ENCODE results near the gene PEAK3. TPM values are rescaled to one million over a fixed set of nuclear protein-coding genes. Genes with fewer than 3 reads are reported as not detected.

Gene PEAK3
- total RNA-seq, 2 experiments from 2014 or later: 0.54 TPM; not detected in 1

DNA sequence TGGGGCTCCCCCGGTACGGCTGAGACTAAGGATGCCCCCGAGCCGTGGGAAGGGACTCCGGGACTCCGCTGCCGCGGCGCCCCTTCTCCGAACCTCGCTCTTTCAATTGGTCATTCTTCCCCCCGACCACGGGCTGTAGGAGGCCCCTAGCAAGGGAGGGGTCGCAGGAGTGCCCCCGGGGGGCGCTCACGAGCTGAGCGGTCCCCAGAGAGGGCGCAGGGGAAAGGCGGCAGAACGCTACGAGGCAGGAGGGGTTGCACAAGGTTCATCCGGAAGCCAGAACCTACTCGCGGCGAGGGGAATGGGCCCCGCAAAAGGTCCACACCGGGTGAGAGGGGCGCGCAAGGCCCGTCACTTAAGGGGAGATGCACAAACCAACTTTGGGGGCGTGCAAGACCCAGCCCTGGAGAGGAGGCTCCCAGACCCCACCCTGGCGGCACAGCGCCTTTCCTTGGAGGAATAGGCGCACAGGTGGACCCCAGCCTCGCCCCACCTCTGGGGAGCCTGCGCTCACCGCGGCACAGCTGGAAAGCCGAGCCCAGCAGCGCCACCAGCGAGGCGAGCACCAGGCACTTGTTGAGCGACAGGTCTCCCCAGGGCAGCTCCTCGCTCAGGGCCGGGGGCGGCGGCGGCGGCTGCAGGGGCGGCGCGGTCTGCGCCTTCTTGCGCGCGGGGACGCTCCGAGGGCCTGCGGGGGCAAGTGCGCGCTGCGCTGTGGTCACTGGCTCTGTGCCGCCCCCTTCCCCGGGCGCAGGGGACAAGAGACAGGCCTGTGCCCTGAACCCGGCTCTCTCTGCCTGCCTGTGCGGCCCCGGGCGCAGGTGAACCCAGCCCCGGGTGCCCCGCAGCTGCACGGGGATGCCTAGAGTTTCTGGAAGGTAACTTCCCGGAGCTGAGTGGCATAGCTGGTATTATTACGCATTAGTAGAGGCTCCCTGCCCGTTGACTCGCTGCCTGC is 28.6 kb downstream of the PEAK3 start:
- Mint-ChIP-seq H3K4me3 (peak overlapping the region; percentile 24), H3K36me3 (no peaks in the 10 kb centered on the region), H3K4me1 (peaks cover 16% of the 10 kb centered on the region), H3K27ac (no peak overlapping the region), H3K27me3 (peaks cover 24% of the 10 kb centered on the region), H3K9me3 (ENCODE audit: low read depth) (no peaks in the 10 kb centered on the region)
- CTCF ChIA-PET: interaction anchor here (0.6 to 5.5 kb wide), 7 partner anchors 9 to 90 kb away, joined by 3 to 39 read pairs (median 5); partner anchors contain the start of genes DOT1L, PLEKHJ1 and SF3A2
- ATAC-seq (peak; percentile 10), DNase-seq (peak; percentile 55)

DNA sequence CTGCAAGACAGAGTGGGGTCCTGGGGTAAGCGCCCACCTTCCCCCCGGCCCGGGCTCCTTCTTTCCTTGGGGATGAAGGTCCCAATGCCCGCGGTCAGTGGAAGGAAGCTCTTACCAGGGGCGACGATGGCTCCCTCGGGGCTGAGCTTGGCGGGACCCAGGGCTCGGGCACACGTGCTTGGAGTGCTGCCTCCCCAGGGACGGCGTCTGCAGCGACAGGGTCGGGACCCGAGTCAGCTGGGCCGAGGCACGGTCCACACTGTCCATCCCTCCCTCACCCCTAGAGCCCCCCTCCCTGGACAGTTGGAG is 29.2 kb downstream of the PEAK3 start:
- Mint-ChIP-seq H3K4me3 (no peak overlapping the region), H3K4me1 (peaks cover 10% of the 10 kb centered on the region), H3K9me3 (ENCODE audit: low read depth) (no peaks in the 10 kb centered on the region), H3K27me3 (peaks cover 24% of the 10 kb centered on the region), H3K36me3 (no peaks in the 10 kb centered on the region), H3K27ac (no peak overlapping the region)
- CTCF ChIA-PET: interaction anchor here (0.6 to 5.5 kb wide), 7 partner anchors 9 to 89 kb away, joined by 3 to 39 read pairs (median 5); partner anchors contain the start of genes DOT1L, PLEKHJ1 and SF3A2
- ATAC-seq (no peak), DNase-seq (no peak)

DNA sequence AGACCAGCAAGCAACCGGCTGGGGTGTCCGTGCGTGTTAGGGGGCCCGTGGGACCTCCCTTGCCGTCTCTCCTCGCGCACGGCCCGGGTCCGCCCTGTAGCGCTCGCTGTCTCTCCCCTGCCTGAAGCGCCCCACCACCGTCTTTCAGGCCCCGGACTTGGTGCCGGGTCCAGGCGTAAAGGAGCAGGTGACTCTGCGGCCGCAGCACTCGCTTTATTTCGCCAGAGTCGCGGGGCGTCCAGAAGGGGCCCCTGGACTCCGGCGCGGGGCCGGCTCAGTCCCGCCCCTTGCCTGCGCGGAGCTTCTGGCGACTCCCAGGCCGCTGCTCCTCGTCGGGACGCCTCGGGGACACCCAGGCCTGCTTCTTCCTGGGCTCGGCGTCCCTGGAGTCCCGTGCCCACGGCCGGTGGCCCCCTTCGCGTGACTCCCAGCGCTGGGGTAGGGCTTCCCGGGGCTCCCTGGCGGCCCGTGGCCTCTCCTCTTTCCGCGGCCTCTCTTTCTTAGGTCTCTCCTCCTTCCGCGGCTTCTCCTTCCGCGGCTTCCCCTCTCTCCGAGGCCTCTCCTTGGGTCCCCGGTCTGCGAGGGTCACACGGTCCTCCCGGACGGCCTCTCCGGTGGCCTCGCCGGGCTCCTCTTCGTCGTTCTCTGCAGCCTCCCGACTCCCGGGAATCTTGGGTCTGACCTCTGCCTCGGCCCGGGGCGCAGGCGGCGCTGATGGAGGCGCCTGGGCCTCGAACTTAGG is 29.7 kb downstream of the PEAK3 start:
- DNase-seq: no peak
- no peak overlapping the region for H3K27ac Mint-ChIP-seq
- no peaks in the 10 kb centered on the region for H3K36me3 Mint-ChIP-seq
- peaks cover 8% of the 10 kb centered on the region for H3K4me1 Mint-ChIP-seq
- H3K9me3 Mint-ChIP-seq (ENCODE audit: low read depth): no peaks in the 10 kb centered on the region
- no peak for ATAC-seq
- no peak overlapping the region for H3K4me3 Mint-ChIP-seq
- H3K27me3 Mint-ChIP-seq: peaks cover 24% of the 10 kb centered on the region
- CTCF ChIA-PET: interaction anchor here (0.9 to 5.5 kb wide), 5 partner anchors 8 to 89 kb away, joined by 3 to 39 read pairs (median 3); partner anchors contain the start of genes DOT1L and SF3A2

DNA sequence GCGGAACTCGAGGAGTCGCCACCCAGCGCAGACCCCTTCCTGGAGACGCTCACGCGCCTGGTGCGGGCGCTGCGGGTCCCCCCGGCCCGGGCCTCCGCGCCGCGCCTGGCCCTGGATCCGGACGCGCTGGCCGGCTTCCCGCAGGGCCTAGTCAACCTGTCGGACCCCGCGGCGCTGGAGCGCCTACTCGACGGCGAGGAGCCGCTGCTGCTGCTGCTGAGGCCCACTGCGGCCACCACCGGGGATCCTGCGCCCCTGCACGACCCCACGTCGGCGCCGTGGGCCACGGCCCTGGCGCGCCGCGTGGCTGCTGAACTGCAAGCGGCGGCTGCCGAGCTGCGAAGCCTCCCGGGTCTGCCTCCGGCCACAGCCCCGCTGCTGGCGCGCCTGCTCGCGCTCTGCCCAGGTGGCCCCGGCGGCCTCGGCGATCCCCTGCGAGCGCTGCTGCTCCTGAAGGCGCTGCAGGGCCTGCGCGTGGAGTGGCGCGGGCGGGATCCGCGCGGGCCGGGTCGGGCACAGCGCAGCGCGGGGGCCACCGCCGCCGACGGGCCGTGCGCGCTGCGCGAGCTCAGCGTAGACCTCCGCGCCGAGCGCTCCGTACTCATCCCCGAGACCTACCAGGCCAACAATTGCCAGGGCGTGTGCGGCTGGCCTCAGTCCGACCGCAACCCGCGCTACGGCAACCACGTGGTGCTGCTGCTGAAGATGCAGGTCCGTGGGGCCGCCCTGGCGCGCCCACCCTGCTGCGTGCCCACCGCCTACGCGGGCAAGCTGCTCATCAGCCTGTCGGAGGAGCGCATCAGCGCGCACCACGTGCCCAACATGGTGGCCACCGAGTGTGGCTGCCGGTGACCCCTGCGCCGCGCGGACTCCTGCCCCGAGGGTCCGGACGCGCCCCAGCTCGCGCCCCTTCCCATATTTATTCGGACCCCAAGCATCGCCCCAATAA is 30.6 kb downstream of the PEAK3 start:
- no peaks in the 10 kb centered on the region for H3K36me3 Mint-ChIP-seq
- no peaks in the 10 kb centered on the region for H3K9me3 Mint-ChIP-seq (ENCODE audit: low read depth)
- H3K4me1 Mint-ChIP-seq: peaks cover 6% of the 10 kb centered on the region
- H3K27me3 Mint-ChIP-seq: peaks cover 24% of the 10 kb centered on the region
- CTCF ChIA-PET: interaction anchor here (0.9 to 5.5 kb wide), 4 partner anchors 9 to 21 kb away, joined by 3 to 39 read pairs (median 8); partner anchors contain the start of gene SF3A2
- H3K27ac Mint-ChIP-seq: no peak overlapping the region
- no peak overlapping the region for H3K4me3 Mint-ChIP-seq
- DNase-seq (no peak), ATAC-seq (peak; percentile 21)

DNA sequence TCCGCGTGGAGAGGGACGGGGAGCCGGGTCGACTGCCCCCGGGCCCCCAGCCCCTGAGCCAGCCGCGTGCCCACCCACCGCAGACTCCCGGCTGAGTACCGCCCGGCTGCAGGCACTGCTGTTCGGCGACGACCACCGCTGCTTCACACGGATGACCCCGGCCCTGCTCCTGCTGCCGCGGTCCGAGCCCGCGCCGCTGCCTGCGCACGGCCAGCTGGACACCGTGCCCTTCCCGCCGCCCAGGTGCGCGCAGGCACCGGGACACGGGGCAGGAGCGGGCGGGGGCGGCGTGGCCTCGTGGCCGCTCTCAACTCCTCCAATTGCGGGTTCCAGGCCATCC is 31.2 kb downstream of the PEAK3 start:
- no peak for DNase-seq
- Mint-ChIP-seq H3K9me3 (ENCODE audit: low read depth) (no peaks in the 10 kb centered on the region), H3K27ac (no peak overlapping the region), H3K36me3 (peaks cover 2% of the 10 kb centered on the region), H3K27me3 (peaks cover 24% of the 10 kb centered on the region), H3K4me3 (no peak overlapping the region), H3K4me1 (peaks cover 6% of the 10 kb centered on the region)
- ATAC-seq: no peak
- CTCF ChIA-PET: interaction anchor here (1.0 to 5.5 kb wide), 2 partner anchors 11 kb away, joined by 3 to 39 read pairs; partner anchors contain the start of gene SF3A2

DNA sequence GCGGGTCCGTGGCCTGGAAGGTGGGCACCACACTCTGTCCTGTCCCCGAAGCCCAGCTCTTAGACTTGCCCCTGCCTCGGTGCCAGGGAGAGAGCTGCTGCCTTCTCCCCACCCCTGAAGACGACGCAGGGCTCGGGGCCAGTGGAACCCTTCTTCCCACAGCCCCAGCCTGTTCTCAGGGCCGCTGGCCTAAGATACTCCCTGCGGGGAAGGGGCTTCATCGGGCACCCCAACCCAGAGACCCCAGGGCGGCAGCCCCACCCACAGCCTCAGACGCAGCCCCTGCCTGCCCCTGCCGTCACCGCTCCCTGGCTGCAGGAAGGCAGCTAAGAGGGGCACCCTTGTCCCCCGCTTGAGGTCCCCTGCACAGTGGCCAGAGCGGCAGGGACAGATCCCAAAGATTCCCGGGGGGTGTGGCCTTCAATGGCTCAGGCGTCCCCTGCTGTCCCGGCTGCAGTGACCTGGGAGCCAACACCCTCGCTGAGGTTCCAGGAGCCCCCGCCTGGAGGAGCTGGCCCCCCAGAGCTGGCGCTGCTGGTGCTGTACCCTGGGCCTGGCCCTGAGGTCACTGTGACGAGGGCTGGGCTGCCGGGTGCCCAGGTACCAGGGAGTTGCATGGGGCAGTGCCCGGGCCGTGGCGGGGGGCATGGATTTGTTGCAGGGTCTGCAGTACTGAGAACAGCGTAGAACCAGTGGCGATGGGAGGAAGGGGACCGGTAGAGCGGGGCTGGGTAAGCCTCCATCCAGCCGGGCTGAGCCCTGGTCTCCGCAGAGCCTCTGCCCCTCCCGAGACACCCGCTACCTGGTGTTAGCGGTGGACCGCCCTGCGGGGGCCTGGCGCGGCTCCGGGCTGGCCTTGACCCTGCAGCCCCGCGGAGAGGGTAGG is 31.9 kb downstream of the PEAK3 start:
- CTCF ChIA-PET: interaction anchor here (1.0 to 5.5 kb wide), 3 partner anchors 11 to 94 kb away, joined by 3 to 39 read pairs (median 6); partner anchors contain the start of gene SF3A2
- H3K4me3 Mint-ChIP-seq: no peak overlapping the region

DNA sequence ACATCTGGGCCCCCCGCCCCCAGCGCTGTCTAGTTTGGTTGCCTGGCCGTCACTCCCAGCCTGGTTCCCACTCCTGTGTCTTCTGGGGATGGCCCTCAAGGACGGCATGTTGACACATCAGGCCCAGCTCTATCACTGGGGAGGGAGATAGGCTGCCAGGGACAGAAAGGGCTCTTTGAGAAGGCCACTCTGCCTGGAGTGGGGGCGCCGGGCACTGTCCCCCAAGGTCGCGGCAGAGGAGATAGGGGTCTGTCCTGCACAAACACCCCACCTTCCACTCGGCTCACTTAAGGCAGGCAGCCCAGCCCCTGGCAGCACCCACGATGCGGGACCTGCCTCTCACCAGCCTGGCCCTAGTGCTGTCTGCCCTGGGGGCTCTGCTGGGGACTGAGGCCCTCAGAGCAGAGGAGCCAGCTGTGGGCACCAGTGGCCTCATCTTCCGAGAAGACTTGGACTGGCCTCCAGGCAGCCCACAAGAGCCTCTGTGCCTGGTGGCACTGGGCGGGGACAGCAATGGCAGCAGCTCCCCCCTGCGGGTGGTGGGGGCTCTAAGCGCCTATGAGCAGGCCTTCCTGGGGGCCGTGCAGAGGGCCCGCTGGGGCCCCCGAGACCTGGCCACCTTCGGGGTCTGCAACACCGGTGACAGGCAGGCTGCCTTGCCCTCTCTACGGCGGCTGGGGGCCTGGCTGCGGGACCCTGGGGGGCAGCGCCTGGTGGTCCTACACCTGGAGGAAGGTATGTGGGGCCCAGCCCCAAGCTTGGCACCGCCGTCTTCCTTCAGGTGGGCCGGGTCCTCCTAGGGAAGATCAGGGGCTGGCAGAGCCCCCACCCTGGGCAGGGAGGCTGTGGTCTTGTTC is 32.7 kb downstream of the PEAK3 start, which contains the start of gene AMH:
AMH (plus strand) TSS at position 314 of the 857 bp plus-strand sequence; CDS start at position 324, 10 bp downstream.
- Mint-ChIP-seq H3K36me3 (peaks cover 12% of the 10 kb centered on the region), H3K4me3 (no peak within 1 kb of the TSS), H3K27ac (no peak within 1 kb of the TSS), H3K27me3 (peaks cover 23% of the 10 kb centered on the region), H3K4me1 (peaks cover 6% of the 10 kb centered on the region), H3K9me3 (ENCODE audit: low read depth) (no peaks in the 10 kb centered on the region)
- no peak for ATAC-seq
- CTCF ChIA-PET: interaction anchor here (1.2 to 5.5 kb wide), 4 partner anchors 10 to 93 kb away, joined by 4 to 39 read pairs (median 5); partner anchors contain the start of gene SF3A2
- no peak for DNase-seq

More for the DNA sequence above, 31.9 kb downstream of the PEAK3 start:
- Mint-ChIP-seq H3K27ac (no peak overlapping the region), H3K27me3 (peaks cover 24% of the 10 kb centered on the region), H3K4me1 (peaks cover 6% of the 10 kb centered on the region), H3K9me3 (ENCODE audit: low read depth) (no peaks in the 10 kb centered on the region), H3K36me3 (peaks cover 5% of the 10 kb centered on the region)
- ATAC-seq (peak; percentile 10), DNase-seq (no peak)

DNA sequence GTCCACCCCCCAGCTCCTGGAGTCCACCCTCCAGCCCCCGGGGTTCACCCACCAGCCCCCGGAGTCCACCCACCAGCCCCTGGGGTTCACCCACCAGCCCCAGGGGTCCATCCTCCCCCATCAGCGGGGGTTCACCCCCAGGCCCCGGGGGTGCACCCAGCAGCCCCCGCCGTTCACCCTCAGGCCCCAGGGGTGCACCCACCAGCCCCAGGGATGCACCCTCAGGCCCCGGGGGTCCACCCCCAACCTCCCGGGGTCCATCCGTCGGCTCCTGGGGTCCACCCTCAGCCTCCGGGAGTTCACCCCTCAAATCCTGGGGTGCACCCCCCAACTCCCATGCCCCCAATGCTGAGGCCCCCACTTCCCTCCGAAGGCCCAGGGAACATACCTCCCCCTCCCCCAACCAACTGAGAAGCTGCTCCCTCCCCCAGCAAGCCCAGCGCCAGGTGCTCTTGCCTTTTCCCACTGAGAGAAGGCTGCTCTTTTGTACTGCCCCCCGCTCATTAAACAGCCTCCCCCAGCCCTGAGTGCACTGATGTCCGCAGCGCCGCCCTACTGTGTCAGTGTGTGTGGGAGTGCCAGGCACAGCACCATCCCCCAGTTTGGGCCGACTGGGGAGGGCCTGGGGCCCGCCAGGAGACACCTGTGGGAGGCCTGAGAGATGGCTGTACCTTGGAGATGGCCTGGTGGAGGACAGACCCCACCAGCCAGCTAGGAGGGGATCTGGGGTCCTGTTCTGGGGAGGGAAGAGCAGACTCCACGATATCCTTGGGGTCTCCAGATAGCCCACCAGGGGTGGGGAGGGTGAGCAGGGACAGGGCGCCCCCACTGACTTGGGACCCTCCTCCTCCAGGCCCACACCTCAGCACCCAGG is 33.6 kb downstream of the PEAK3 start:
- H3K27me3 Mint-ChIP-seq: peaks cover 17% of the 10 kb centered on the region
- CTCF ChIA-PET: interaction anchor here (0.6 to 1.5 kb wide), 3 partner anchors 13 to 406 kb away, joined by 3 to 4 read pairs (median 4); no protein-coding TSS in a partner anchor
- ATAC-seq: no peak
- DNase-seq: no peak
- no peak overlapping the region for H3K4me3 Mint-ChIP-seq
- no peaks in the 10 kb centered on the region for H3K9me3 Mint-ChIP-seq (ENCODE audit: low read depth)
- H3K27ac Mint-ChIP-seq: no peak overlapping the region
- H3K36me3 Mint-ChIP-seq: peaks cover 14% of the 10 kb centered on the region
- H3K4me1 Mint-ChIP-seq: peaks cover 5% of the 10 kb centered on the region

DNA sequence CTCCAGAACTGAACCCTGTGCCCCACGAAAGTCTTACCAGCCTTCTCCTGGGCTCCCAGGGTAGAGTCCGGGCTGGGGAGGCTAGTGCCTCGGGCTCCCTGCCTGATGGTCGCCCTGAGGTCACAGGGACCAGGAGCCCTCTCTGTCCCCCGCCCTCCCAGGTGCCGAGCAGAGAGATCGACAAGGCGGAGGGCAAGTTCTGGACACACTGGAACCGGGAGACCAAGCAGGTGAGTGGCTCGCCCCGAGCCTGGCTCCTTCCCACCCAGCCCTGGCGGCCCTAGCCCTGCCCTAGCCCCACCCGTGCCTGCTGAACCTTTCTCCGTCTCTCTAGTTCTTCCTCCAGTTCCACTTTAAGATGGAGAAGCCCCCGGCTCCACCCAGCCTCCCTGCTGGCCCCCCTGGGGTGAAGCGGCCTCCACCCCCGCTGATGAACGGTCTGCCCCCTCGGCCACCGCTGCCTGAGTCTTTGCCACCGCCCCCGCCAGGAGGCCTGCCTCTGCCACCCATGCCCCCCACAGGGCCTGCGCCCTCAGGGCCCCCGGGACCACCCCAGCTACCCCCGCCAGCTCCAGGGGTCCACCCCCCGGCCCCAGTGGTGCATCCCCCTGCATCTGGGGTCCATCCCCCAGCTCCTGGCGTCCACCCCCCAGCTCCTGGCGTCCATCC is 34.4 kb downstream of the PEAK3 start:
- Mint-ChIP-seq H3K9me3 (ENCODE audit: low read depth) (no peaks in the 10 kb centered on the region), H3K27ac (no peak overlapping the region), H3K4me1 (peaks cover 2% of the 10 kb centered on the region), H3K4me3 (no peak overlapping the region), H3K27me3 (peaks cover 8% of the 10 kb centered on the region), H3K36me3 (peaks cover 16% of the 10 kb centered on the region)
- ATAC-seq (no peak), DNase-seq (no peak)
- CTCF ChIA-PET: interaction anchor here (0.6 to 1.5 kb wide), 2 partner anchors 14 to 405 kb away, joined by 3 to 4 read pairs; no protein-coding TSS in a partner anchor

DNA sequence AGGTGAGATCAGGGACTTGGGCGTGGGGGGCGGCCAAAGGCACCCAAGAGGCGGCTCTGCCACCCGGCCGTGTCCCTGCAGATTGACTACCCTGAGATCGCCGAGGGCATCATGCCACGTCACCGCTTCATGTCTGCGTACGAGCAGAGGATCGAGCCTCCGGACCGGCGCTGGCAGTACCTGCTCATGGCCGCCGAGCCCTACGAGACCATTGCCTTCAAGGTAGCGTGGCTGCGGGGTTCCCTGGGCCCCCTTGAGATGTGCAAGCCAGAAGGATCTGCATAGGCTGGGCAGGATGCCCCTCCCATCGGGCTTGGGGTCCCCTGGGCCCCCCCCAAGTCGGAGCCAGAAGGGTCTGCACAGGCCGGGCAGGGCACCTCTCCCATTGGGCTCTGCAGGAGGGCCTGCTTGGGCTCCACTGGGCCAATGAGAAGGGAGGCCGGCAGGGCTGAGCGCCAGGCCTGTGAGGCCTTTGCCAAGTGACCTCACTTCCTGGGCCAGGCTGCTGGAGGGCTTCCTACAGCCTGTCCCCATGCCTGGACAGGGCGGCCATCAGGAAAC is 35.1 kb downstream of the PEAK3 start:
- no peak overlapping the region for H3K4me3 Mint-ChIP-seq
- no peak overlapping the region for H3K27ac Mint-ChIP-seq
- CTCF ChIA-PET: no interaction called here

More for the DNA sequence above, 35.1 kb downstream of the PEAK3 start:
- ATAC-seq (no peak), DNase-seq (no peak)
- Mint-ChIP-seq H3K27me3 (peaks cover 4% of the 10 kb centered on the region), H3K4me1 (peaks cover 8% of the 10 kb centered on the region), H3K9me3 (ENCODE audit: low read depth) (no peaks in the 10 kb centered on the region), H3K36me3 (peaks cover 16% of the 10 kb centered on the region)

Data from activated CD8-positive, alpha-beta memory T cell treated with anti-CD3 and anti-CD28 coated beads, Interleukin-2, amount 10 ng/mL, durations not matched to agents 7 days and 5 days (primary cell).